ENCODE measurements around the gene INSYN1.

The INSYN1 gene

DNA sequence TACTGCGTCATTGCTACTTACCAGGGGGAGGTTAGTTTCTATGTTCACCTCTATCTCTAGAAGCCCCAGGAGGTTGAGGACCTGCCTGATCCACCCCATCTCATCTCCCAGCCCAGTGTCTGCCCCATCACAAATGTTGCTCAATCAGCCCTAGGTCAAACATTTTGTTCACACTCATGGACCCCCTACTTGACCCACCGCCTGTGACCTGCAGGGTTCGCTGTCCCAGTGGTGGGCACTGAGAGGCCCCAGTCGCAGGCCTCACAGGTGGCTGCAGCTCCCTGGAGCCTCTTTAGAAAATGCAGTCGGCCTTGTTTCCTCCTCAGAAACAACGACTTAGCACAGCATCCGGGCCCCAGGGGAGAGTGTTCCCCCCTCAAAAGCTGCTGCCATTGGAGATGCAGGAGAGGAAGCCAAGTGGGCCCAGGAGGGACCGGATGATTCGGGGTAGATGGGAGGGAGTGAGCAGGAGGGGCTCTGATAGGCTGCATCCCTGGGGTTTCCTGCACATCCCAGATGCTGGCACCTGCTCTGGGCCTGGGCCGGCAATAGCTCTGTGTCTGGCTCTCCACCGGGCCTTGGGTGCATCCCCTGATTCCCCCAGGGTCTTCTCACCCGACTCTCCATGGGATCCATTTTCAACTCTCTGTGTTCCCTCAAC lies 18.4 kb upstream of the INSYN1 start:
- H3K4me3 ChIP-seq (replicated peaks in 1 of 2; ENCODE audit: low read depth in 2 of 2, low read length in 2 of 2): no peak overlapping the region
- TF ChIP-seq, protein P1, sequence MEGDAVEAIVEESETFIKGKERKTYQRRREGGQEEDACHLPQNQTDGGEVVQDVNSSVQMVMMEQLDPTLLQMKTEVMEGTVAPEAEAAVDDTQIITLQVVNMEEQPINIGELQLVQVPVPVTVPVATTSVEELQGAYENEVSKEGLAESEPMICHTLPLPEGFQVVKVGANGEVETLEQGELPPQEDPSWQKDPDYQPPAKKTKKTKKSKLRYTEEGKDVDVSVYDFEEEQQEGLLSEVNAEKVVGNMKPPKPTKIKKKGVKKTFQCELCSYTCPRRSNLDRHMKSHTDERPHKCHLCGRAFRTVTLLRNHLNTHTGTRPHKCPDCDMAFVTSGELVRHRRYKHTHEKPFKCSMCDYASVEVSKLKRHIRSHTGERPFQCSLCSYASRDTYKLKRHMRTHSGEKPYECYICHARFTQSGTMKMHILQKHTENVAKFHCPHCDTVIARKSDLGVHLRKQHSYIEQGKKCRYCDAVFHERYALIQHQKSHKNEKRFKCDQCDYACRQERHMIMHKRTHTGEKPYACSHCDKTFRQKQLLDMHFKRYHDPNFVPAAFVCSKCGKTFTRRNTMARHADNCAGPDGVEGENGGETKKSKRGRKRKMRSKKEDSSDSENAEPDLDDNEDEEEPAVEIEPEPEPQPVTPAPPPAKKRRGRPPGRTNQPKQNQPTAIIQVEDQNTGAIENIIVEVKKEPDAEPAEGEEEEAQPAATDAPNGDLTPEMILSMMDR (IDR thresholded peaks at IDR 0.05; ENCODE audit: low read depth, low read length): no peak
- DNase-seq (ENCODE audit: low read depth in 2 of 2): no peak

DNA sequence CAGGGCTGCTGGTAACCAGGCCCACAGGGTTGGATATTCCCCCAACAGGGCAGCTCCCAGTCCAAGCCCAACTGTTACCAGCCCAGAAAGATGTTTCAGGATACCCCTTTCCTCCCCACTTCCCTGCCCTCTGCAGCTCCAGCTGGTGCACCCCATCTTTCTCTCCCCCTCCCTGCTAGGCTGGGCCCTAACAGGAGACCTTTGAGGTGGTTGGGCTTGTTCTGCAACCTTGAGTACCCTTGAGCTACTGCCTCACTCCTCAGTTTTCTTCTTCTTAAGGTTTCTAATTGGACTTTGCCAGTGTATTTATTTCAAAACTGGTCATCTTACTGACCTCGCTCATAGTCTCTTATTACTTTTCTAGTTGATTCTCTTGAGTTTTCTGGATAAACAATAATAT lies 16.9 kb upstream of the INSYN1 start:
- H3K4me3 ChIP-seq (replicated peaks in 1 of 2; ENCODE audit: low read depth in 2 of 2, low read length in 2 of 2): no peak overlapping the region
- no peak for DNase-seq (ENCODE audit: low read depth in 2 of 2)
- TF ChIP-seq, protein P1 (IDR thresholded peaks at IDR 0.05; ENCODE audit: low read depth, low read length): no peak

- TF ChIP-seq, protein P1 (IDR thresholded peaks at IDR 0.05; ENCODE audit: low read depth, low read length): no peak
- no peak for DNase-seq (ENCODE audit: low read depth in 2 of 2)
- H3K4me3 ChIP-seq (replicated peaks in 1 of 2; ENCODE audit: low read depth in 2 of 2, low read length in 2 of 2): no peak overlapping the region
These were observed 14.8 kb upstream of the INSYN1 start for GRCh38 chr15:73767806-73768501.

- TF ChIP-seq, protein P1 (IDR thresholded peaks at IDR 0.05; ENCODE audit: low read depth, low read length): no peak
- no peak for DNase-seq (ENCODE audit: low read depth in 2 of 2)
- no peak overlapping the region for H3K4me3 ChIP-seq (replicated peaks in 1 of 2; ENCODE audit: low read depth in 2 of 2, low read length in 2 of 2)
These were observed 13.4 kb upstream of the INSYN1 start for GRCh38 chr15:73766598-73766997.

- DNase-seq (ENCODE audit: low read depth in 2 of 2): no peak
- TF ChIP-seq, protein P1 (IDR thresholded peaks at IDR 0.05; ENCODE audit: low read depth, low read length): no peak
- no peak overlapping the region for H3K4me3 ChIP-seq (replicated peaks in 1 of 2; ENCODE audit: low read depth in 2 of 2, low read length in 2 of 2)
These were observed 12.6 kb upstream of the INSYN1 start for GRCh38 chr15:73765778-73766177.

- DNase-seq (ENCODE audit: low read depth in 2 of 2): no peak
- TF ChIP-seq, protein P1 (IDR thresholded peaks at IDR 0.05; ENCODE audit: low read depth, low read length): no peak
- H3K4me3 ChIP-seq (replicated peaks in 1 of 2; ENCODE audit: low read depth in 2 of 2, low read length in 2 of 2): no peak overlapping the region
These were observed 10.8 kb upstream of the INSYN1 start for GRCh38 chr15:73763931-73764330.

Measured in cardiac fibroblast (primary cell).